IMR-90 (cell line): ENCODE results near the gene SOS1. TPM values are rescaled to one million over a fixed set of nuclear protein-coding genes. Genes with fewer than 3 reads are reported as not detected.

Experiments used
- ATAC-seq: fragments of 200-7000 bp; cut with Tn5 transposase; 2 replicates; pipeline ENCODE4 v1.9.1; 2020; ENCODE audit warnings: low read depth, mild to moderate bottlenecking, moderate library complexity
- BruUV-seq: library from RNA; stranded (reverse); fragments of 400-500 nt; replicated peaks from 2 replicates; lab custom pipeline; 2021; lab: Mats Ljungman, UMichigan
- CTCF ChIA-PET: fragments of 300-600 bp; formaldehyde crosslinking; extraction: SDS; loops from one replicate; lab custom pipeline; 2021; ENCODE audit warnings: antibody characterized with exemption; lab: Yijun Ruan, JAX
- POLR2A ChIA-PET: fragments of 300-600 bp; sonication (Branson Sonifier 250); formaldehyde crosslinking; loops from one replicate; lab custom pipeline; 2022; ENCODE audit warnings: antibody characterized with exemption; ENCODE audit not compliant: unreplicated experiment; lab: Charles Lee
- DNase-seq: peaks from one replicate; pipeline ENCODE4 v3.0.0; 2013
- H2AFZ ChIP-seq: replicated peaks from 2 replicates; pipeline ENCODE3; 2013; ENCODE audit warnings: low read length, mild to moderate bottlenecking; ENCODE audit not compliant: poor library complexity
- H2AK5ac ChIP-seq: 2 replicates; pipeline ENCODE4 v1.6.1; 2013; ENCODE audit warnings: low read depth, low read length, inconsistent platforms
- H2AK9ac ChIP-seq: replicated peaks from 2 replicates; pipeline ENCODE3; 2013; ENCODE audit warnings: mild to moderate bottlenecking, low read depth, low read length, moderate library complexity; ENCODE audit not compliant: poor library complexity
- H2BK120ac ChIP-seq: 2 replicates; pipeline ENCODE4 v1.6.1; 2013; ENCODE audit warnings: low read depth, low read length, inconsistent platforms
- H2BK15ac ChIP-seq: 3 replicates; pipeline ENCODE4 v1.6.1; 2013; ENCODE audit warnings: low read depth, low read length, inconsistent platforms
- H2BK20ac ChIP-seq: 2 replicates; pipeline ENCODE4 v1.6.1; 2013; ENCODE audit warnings: low read depth, mild to moderate bottlenecking, inconsistent platforms, low read length, moderate library complexity
- H2BK5ac ChIP-seq: 2 replicates; pipeline ENCODE4 v1.6.1; 2013; ENCODE audit warnings: mild to moderate bottlenecking, low read depth, low read length, inconsistent platforms; ENCODE audit not compliant: poor library complexity, severe bottlenecking
- H3K14ac ChIP-seq: replicated peaks from 2 replicates; pipeline ENCODE4 v1.6.1; 2013; ENCODE audit warnings: low read depth, low read length, inconsistent platforms
- H3K18ac ChIP-seq: 2 replicates; pipeline ENCODE4 v1.6.1; 2013; ENCODE audit warnings: low read depth, low read length, control low read depth
- H3K23ac ChIP-seq: 2 replicates; pipeline ENCODE4 v1.6.1; 2013; ENCODE audit warnings: low read depth, low read length, inconsistent platforms
- H3K27ac ChIP-seq: 2 replicates; pipeline ENCODE4 v1.5.1; 2013; ENCODE audit warnings: mild to moderate bottlenecking, control low read depth, low read length; ENCODE audit not compliant: insufficient read depth
- H3K27me3 ChIP-seq: 2 replicates; pipeline ENCODE4 v1.6.1; 2013; ENCODE audit warnings: low read length; ENCODE audit not compliant: control insufficient read depth, insufficient read depth
- H3K36me3 ChIP-seq: 2 replicates; pipeline ENCODE4 v1.6.1; 2013; ENCODE audit warnings: low read length, mixed read lengths; ENCODE audit not compliant: control insufficient read depth, insufficient read depth
- H3K4ac ChIP-seq: 2 replicates; pipeline ENCODE4 v1.6.1; 2013; ENCODE audit warnings: low read depth, low read length, inconsistent platforms
- H3K4me1 ChIP-seq: 2 replicates; pipeline ENCODE4 v1.6.1; 2013; ENCODE audit warnings: low read length, mixed read lengths; ENCODE audit not compliant: control insufficient read depth, insufficient read depth
- H3K4me2 ChIP-seq: 2 replicates; pipeline ENCODE4 v1.6.1; 2013; ENCODE audit warnings: low read depth, mild to moderate bottlenecking, control low read depth, low read length, moderate library complexity
- H3K4me3 ChIP-seq: 2 replicates; pipeline ENCODE4 v1.5.1; 2013; ENCODE audit warnings: low read depth, mild to moderate bottlenecking, control low read depth, low read length, moderate library complexity; ENCODE audit not compliant: insufficient read depth
- H3K56ac ChIP-seq: 2 replicates; pipeline ENCODE4 v1.6.1; 2013; ENCODE audit warnings: low read length, inconsistent platforms; ENCODE audit not compliant: insufficient read depth; ENCODE audit errors: extremely low read depth
- H3K79me1 ChIP-seq, 2 experiments: 2 replicates each; pipeline ENCODE4 v1.6.1; 2013; ENCODE audit warnings: low read length in 2 of 2, inconsistent platforms in 1 of 2, low read depth in 1 of 2
- H3K9ac ChIP-seq: 2 replicates; pipeline ENCODE4 v1.6.1; 2013; ENCODE audit warnings: low read depth, low read length, control low read depth
- H3K9me1 ChIP-seq: 2 replicates; pipeline ENCODE4 v1.6.1; 2013; ENCODE audit warnings: low read length, inconsistent platforms; ENCODE audit not compliant: insufficient read depth
- H3K9me3 ChIP-seq: 2 replicates; pipeline ENCODE4 v1.6.1; 2013; ENCODE audit warnings: low read length; ENCODE audit not compliant: control insufficient read depth, insufficient read depth
- H4K20me1 ChIP-seq: 2 replicates; pipeline ENCODE4 v1.6.1; 2013; ENCODE audit warnings: low read length, inconsistent platforms; ENCODE audit not compliant: insufficient read depth
- H4K5ac ChIP-seq: 2 replicates; pipeline ENCODE4 v1.6.1; 2013; ENCODE audit warnings: mild to moderate bottlenecking, low read depth, low read length, control low read depth
- H4K8ac ChIP-seq, 2 experiments: 2 replicates each; pipeline ENCODE4 v1.6.1; 2013; ENCODE audit warnings: low read depth in 2 of 2, low read length in 2 of 2, control low read depth in 1 of 2, inconsistent platforms in 1 of 2
- H4K91ac ChIP-seq: 2 replicates; pipeline ENCODE4 v1.6.1; 2013; ENCODE audit warnings: low read depth, low read length, inconsistent platforms; ENCODE audit not compliant: insufficient read depth
- BHLHE40 ChIP-seq: fragments of 150-350 bp; IDR thresholded peaks from 2 replicates; pipeline ENCODE4 v1.6.1; 2016; ENCODE audit warnings: mild to moderate bottlenecking, low read depth, low read length
- CEBPB ChIP-seq: IDR thresholded peaks from 2 replicates; pipeline ENCODE4 v1.6.1; 2012; ENCODE audit warnings: low read depth, low read length, improper control_type of control experiment
- CHD1 ChIP-seq: IDR thresholded peaks from 2 replicates; pipeline ENCODE4 v1.6.1; 2012; ENCODE audit warnings: low read depth, low read length, improper control_type of control experiment
- CTCF ChIP-seq: conservative IDR thresholded peaks from 2 replicates; pipeline ENCODE4 v1.5.1; 2012; ENCODE audit warnings: mild to moderate bottlenecking, low read depth, low read length, improper control_type of control experiment
- ELK1 ChIP-seq: fragments of 150-350 bp; IDR thresholded peaks from 2 replicates; pipeline ENCODE4 v1.6.1; 2016; ENCODE audit warnings: low read depth, mild to moderate bottlenecking, low read length, moderate library complexity, borderline replicate concordance
- FOS ChIP-seq: fragments of 150-350 bp; IDR thresholded peaks from 2 replicates; pipeline ENCODE4 v1.6.1; 2016; ENCODE audit warnings: low read depth, low read length
- MAZ ChIP-seq: IDR thresholded peaks from 2 replicates; pipeline ENCODE4 v1.6.1; 2012; ENCODE audit warnings: low read depth, mild to moderate bottlenecking, low read length, improper control_type of control experiment, moderate library complexity, borderline replicate concordance
- MXI1 ChIP-seq: IDR thresholded peaks from 2 replicates; pipeline ENCODE4 v1.6.1; 2012; ENCODE audit warnings: low read depth, mild to moderate bottlenecking, low read length, moderate library complexity, borderline replicate concordance
- NFE2L2 ChIP-seq: fragments of 150-350 bp; IDR thresholded peaks from 2 replicates; pipeline ENCODE4 v1.6.1; 2016; ENCODE audit warnings: low read depth, mild to moderate bottlenecking, low read length
- POLR2A ChIP-seq: IDR thresholded peaks from 2 replicates; pipeline ENCODE4 v1.6.1; 2012; ENCODE audit warnings: mild to moderate bottlenecking, low read depth, low read length
- RAD21 ChIP-seq: IDR thresholded peaks from 2 replicates; pipeline ENCODE4 v1.6.1; 2012; ENCODE audit warnings: low read length, improper control_type of control experiment
- RCOR1 ChIP-seq: IDR thresholded peaks from 2 replicates; pipeline ENCODE4 v1.6.1; 2012; ENCODE audit warnings: mild to moderate bottlenecking, low read length, improper control_type of control experiment; ENCODE audit not compliant: insufficient replicate concordance
- RFX5 ChIP-seq: IDR thresholded peaks from 2 replicates; pipeline ENCODE4 v1.8.0; 2012; ENCODE audit warnings: low read depth, mild to moderate bottlenecking, low read length, moderate library complexity
- SMC3 ChIP-seq: fragments of 150-350 bp; IDR thresholded peaks from 2 replicates; pipeline ENCODE4 v1.6.1; 2016; ENCODE audit warnings: low read depth, mild to moderate bottlenecking, antibody characterized with exemption, low read length, moderate library complexity
- USF2 ChIP-seq: fragments of 150-350 bp; IDR thresholded peaks from 2 replicates; pipeline ENCODE4 v1.6.1; 2017; ENCODE audit warnings: mild to moderate bottlenecking, antibody characterized with exemption, low read length, low read depth
- WGBS, 2 experiments: methylation state at CpG; one replicate each; pipeline versions ENCODE4 v1.1.5 to v1.1.7; 2013; ENCODE audit warnings: missing lambda C conversion rate in 2 of 2; ENCODE audit not compliant: insufficient read length in 1 of 2; ENCODE audit errors: extremely low coverage in 2 of 2; 5-methylcytosine and 5-hydroxymethylcytosine counted together
- dilution Hi-C: fragments of 300-500 bp; cut with HindIII; formaldehyde crosslinking; loops from one replicate; pipeline ENCODE4 v1.14.3; 2018; ENCODE audit warnings: low sequenced_read_pairs; ENCODE audit not compliant: unreplicated experiment
- in situ Hi-C: fragments of 300-500 bp; cut with MboI; formaldehyde crosslinking; loops from 3 replicates; pipeline ENCODE4 v1.14.3; 2019; ENCODE audit warnings: low sequenced_read_pairs, inconsistent platforms, mixed read lengths
- intact Hi-C: fragments of 100-400 bp; cut with micrococcal nuclease; formaldehyde crosslinking; loops from 2 replicates; pipeline ENCODE4 v1.10.0; 2022
- polyA plus RNA-seq, 3 experiments: library from polyadenylated mRNA; depleted of rRNA; stranded (reverse); fragments of >200 nt; gene quantifications; 2 replicates each; pipeline ENCODE4 v1.2.3, GENCODE V29; 2012; ENCODE audit warnings: low replicate concordance in 1 of 3
- total RNA-seq: library from RNA; depleted of rRNA; stranded (reverse); fragments of >200 nt; gene quantifications from 2 replicates; pipeline ENCODE4 v1.2.3, GENCODE V29; 2012

Gene SOS1
- total and polyA plus RNA-seq, 2 of the 4 experiments (the other 2 are of a cell fraction): 8.2 to 11.2 TPM

- ChIA-PET POLR2A (no interaction called here), CTCF (no interaction called here)
- no peak overlapping the region for H2BK15ac ChIP-seq
- H3K23ac ChIP-seq: no peak overlapping the region
- no CpG with 5 or more reads among the region's 1 CpG for WGBS, 2 experiments
- no peak overlapping the region for H2AFZ ChIP-seq
- no peak overlapping the region for H4K8ac ChIP-seq
- no peak overlapping the region for H2BK20ac ChIP-seq
- H2AK5ac ChIP-seq: no peak overlapping the region
- H2BK5ac ChIP-seq: no peak overlapping the region
- no peak overlapping the region for H3K4me2 ChIP-seq
- no peak overlapping the region for H3K9ac ChIP-seq
- no peak overlapping the region for H2AK9ac ChIP-seq
- dilution Hi-C loops (no loop called here), in situ Hi-C loops (no loop called here), intact Hi-C loops (no loop called here)
- no TSS peak for BruUV-seq
- peaks cover 9% of the 10 kb centered on the region for H3K36me3 ChIP-seq
- no peak overlapping the region for H3K4me3 ChIP-seq
- H4K5ac ChIP-seq: no peak overlapping the region
- peak; percentile 48 for DNase-seq
- H3K27ac ChIP-seq: no peak overlapping the region
- H4K91ac ChIP-seq: no peak overlapping the region
- H2BK120ac ChIP-seq: no peak overlapping the region
- H3K79me1 ChIP-seq: peaks cover 0 to 3% of the 10 kb centered on the region in 2 experiments; a peak in 2 of 4 replicates
- no peak overlapping the region for H3K4ac ChIP-seq
- no peak for ATAC-seq
- no peaks in the 10 kb centered on the region for H4K20me1 ChIP-seq
- no peak for TF ChIP-seq CHD1
- no peak for TF ChIP-seq RCOR1
- no peak for TF ChIP-seq ELK1
- no peak for TF ChIP-seq RAD21
- no peak for TF ChIP-seq SMC3
- no peak for TF ChIP-seq CEBPB
- no peak for TF ChIP-seq BHLHE40
- no peak for TF ChIP-seq MXI1
- no peak for TF ChIP-seq RFX5
- no peak for TF ChIP-seq FOS
- TF ChIP-seq MAZ: no peak
- TF ChIP-seq CTCF: no peak
- no peak for TF ChIP-seq NFE2L2
- TF ChIP-seq USF2: no peak
- no peak for TF ChIP-seq POLR2A
- H3K27me3 ChIP-seq: no peaks in the 10 kb centered on the region
- H3K4me1 ChIP-seq: no peaks in the 10 kb centered on the region
- no peak overlapping the region for H3K18ac ChIP-seq
- no peak overlapping the region for H3K56ac ChIP-seq
- no peaks in the 10 kb centered on the region for H3K9me3 ChIP-seq
- H3K14ac ChIP-seq: no peak overlapping the region
- H3K9me1 ChIP-seq: no peaks in the 10 kb centered on the region
These were observed 70.7 kb downstream of the SOS1 start for GRCh38 chr2:39050109-39050508.
